GM18868 (cell line): ENCODE data around the gene SIX1.

Source experiments
- ATAC-seq: cut with Tn5 transposase; IDR thresholded peaks from one replicate; pipeline ENCODE4 v1.9.1; 2021; ENCODE audit warnings: mild to moderate bottlenecking, moderate library complexity; ENCODE audit not compliant: unreplicated experiment

Gene SIX1

GRCh38 chr14:60643463-60644314, 5.6 kb downstream of the SIX1 start:
- ATAC-seq = no peak

GRCh38 chr14:60643141-60643462, 6.2 kb downstream of the SIX1 start:
- no peak for ATAC-seq

- no peak for ATAC-seq
These were observed 6.8 kb downstream of the SIX1 start for GRCh38 chr14:60642270-60643140.

GRCh38 chr14:60641742-60642269, 7.5 kb downstream of the SIX1 start:
- ATAC-seq = no peak

GRCh38 chr14:60640859-60641741, 8.2 kb downstream of the SIX1 start:
- no peak for ATAC-seq

- no peak for ATAC-seq
These were observed 9.6 kb downstream of the SIX1 start for GRCh38 chr14:60639674-60640073.

- peak; percentile 32 for ATAC-seq
These were observed 11.6 kb downstream of the SIX1 start for GRCh38 chr14:60637479-60638315.

- ATAC-seq = peak; percentile 6
These were observed 12.3 kb downstream of the SIX1 start for GRCh38 chr14:60636879-60637478.

- no peak for ATAC-seq
These were observed 15.1 kb downstream of the SIX1 start for GRCh38 chr14:60634153-60634552.

GRCh38 chr14:60632777-60633176, 16.5 kb downstream of the SIX1 start:
- ATAC-seq = peak; percentile 49

GRCh38 chr14:60632257-60632656, 17.0 kb downstream of the SIX1 start:
- peak; percentile 87 for ATAC-seq

GRCh38 chr14:60631842-60632241, 17.4 kb downstream of the SIX1 start:
- ATAC-seq = no peak

GRCh38 chr14:60630129-60630528, 19.1 kb downstream of the SIX1 start:
- no peak for ATAC-seq

GRCh38 chr14:60628892-60629291, 20.4 kb downstream of the SIX1 start:
- ATAC-seq = no peak

GRCh38 chr14:60622917-60623257, 26.4 kb downstream of the SIX1 start:
- no peak for ATAC-seq

GRCh38 chr14:60622210-60622916, 26.9 kb downstream of the SIX1 start:
- ATAC-seq = no peak

- ATAC-seq = no peak
These were observed 27.9 kb downstream of the SIX1 start for GRCh38 chr14:60621386-60621785.

- no peak for ATAC-seq
These were observed 31.0 kb downstream of the SIX1 start for GRCh38 chr14:60618241-60618640.

GRCh38 chr14:60616461-60616959, 32.8 kb downstream of the SIX1 start:
- no peak for ATAC-seq
